Suppressor macrophage treated with lipopolysaccharide for 4 hours (primary cell): ENCODE data around the gene ACY1.
"Not testable (repeated sequence)": the region's sequence is repeated elsewhere in the genome, so short reads cannot be mapped to it uniquely, and the experiment has no call there.

Source experiments
- DNase-seq: peaks from one replicate; pipeline ENCODE4 v3.0.0-alpha.2; 2020

Gene ACY1

GRCh38 chr3:51986010-51986947, 2.9 kb downstream of the ACY1 start:
- no peak for DNase-seq

DNA sequence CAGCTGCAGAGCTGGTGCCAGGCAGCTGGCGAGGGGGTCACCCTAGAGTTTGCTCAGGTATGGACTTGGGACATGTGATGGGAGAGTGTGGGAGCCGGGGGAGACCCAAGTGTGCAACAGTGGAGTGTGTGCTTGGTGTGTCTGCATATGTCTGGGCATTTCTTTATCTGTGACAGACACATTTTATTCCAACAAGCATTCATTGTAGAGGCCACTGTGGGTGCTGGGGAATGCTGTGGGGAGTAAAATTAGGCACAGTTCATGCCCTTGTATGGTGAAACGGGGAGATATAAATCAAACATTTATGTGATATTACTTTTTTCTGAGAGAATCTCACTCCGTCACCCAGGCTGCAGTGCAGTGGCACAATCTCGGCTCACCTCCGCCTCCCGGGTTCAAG, 4.2 kb downstream of the ACY1 start:
- no peak for DNase-seq

GRCh38 chr3:51988286-51989146, 5.2 kb downstream of the ACY1 start:
- no peak for DNase-seq

GRCh38 chr3:51990501-51990971, 7.2 kb downstream of the ACY1 start:
- DNase-seq, result not testable (repeated sequence)

DNA sequence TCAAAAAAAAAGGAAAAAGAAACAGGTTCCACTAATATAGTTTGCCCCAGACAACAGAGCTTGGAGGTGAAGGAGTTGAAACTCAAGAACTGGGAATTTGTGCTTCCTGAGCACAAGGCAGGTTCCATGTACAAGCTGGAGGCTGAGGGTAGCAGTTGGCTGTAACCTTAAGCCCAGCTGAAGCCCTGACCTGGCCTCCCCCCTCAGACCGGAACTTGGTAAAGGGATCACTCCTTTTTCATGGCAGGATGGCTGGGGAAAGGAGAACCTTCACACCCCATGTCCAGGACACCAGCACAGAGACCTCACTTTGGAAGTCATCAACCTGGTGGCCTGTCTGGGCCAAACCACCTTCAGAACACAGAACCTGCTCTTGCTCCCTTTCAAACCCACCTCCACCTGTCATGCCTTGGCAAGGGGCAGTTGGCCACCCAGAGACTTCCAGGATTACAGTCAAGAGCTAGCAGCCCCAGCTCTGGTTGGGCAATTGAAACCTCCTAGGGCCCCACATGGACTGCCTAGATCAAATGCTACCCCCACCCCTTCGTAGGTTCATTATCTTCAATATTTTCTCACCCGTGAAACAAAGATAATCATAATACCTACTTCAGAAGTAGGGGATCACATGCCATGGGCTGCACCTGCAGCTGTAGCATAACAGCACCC, 8.8 kb downstream of the ACY1 start:
- no peak for DNase-seq

- not testable (repeated sequence) for DNase-seq
Observed at GRCh38 chr3:51993657-51994056, 10.3 kb downstream of the ACY1 start.

GRCh38 chr3:51994530-51994929, 11.2 kb downstream of the ACY1 start:
- no peak for DNase-seq

GRCh38 chr3:51995346-51996163, 12.2 kb downstream of the ACY1 start, which contains the start of gene RPL29:
RPL29 (minus strand) TSS chr3:51995895; CDS start chr3:51995461, 434 bp downstream.
- DNase-seq, result peak; percentile 96

DNA sequence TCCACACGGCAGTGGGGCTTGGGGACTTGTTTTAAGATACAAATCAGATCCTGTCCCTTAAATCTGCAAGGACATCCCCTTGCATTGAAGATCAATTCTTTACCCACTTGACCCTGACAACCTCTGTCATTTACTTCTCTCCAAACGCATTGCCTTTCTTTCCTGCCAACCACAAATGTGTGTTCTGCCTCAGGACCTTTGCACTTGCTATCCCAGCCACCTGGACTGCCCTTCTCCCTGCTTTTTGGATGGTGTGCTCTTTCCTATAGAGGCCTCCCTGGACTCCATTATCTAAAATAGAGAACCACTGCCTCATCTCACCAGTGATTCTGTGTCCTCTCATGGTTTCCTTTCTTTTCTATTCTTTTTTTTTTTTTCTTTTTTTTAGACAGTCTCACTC, 13.8 kb downstream of the ACY1 start:
- no peak for DNase-seq

GRCh38 chr3:51997935-51998596, 14.7 kb downstream of the ACY1 start:
- no peak for DNase-seq

GRCh38 chr3:51998774-51999173, 15.4 kb downstream of the ACY1 start:
- no peak for DNase-seq

GRCh38 chr3:51999846-52000245, 16.5 kb downstream of the ACY1 start:
- DNase-seq, result no peak

DNA sequence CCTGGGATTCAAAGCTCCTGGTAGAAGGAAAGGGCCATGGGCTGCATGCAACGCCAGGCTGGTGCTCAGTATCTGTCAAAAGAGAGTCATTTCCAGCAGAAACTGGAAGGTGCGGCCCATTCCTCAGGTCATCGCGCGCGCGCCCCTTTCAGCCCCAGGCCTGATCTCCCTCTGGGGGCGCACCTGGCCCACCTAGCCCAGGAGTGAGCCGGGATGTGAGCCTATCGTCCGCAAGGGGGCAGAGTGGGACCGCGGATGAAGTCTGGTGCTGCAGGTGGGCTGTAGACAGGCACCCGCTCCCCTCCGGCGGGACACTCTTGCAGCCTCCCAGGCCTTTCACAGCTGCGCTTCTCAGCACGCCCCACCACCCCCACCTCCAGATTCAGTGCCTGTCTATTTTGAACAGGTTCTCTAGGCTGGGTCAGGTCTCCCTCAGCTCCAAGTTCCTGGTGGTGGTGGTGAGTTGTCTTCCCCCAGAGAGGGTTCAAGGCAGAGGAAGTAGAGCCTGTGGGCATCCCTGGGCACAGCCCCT, 18.2 kb downstream of the ACY1 start:
- DNase-seq, result peak; percentile 65

GRCh38 chr3:52002748-52003147, 19.4 kb downstream of the ACY1 start:
- no peak for DNase-seq

GRCh38 chr3:52004163-52004787, 20.9 kb downstream of the ACY1 start:
- DNase-seq, result no peak

DNA sequence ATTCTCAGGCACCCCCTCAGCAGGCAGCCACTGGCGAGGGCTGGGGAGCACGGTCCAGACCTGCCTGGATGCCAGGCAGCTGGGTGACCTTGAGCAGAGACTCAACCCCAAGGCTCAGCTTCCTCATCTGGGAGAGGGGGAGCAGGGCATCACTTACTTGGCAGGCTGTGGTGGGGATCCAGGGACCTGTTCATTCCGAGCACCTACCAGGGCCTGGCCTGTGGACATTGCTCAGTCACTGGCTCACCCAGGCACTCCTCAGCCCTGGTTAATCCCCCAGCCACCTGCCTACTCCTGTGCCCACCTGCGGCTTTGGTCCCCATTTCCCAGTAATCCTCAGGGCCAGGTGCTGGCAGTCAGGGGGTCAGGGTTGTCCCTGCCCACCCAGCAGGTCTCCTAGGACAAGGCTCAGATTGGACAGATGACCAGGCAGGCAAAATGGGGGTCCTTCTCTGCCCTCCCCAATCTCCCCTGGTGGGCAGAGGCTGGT, 21.6 kb downstream of the ACY1 start:
- no peak for DNase-seq

DNA sequence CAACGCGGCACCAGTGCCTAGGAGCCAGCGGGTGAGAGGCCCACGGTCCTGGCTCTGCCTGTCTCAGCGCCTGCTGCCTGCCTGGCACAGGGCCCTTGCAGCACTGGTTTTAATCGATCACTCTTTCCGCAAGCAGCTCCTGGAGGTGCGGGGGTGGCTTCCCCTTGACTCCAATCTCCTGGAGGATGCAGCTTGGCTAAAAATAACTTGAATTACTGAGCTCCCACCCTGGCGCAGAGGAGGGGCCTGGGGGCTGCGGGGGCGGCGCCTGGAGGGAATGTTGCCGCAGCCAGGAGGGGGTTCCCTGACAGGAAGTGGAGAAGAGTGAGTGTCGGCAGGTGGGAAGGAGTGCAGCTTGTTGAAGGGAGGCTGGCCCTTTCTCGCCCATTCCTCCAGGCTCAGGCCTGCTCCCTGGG, 22.2 kb downstream of the ACY1 start:
- DNase-seq, result no peak

GRCh38 chr3:52006017-52006819, 22.9 kb downstream of the ACY1 start:
- peak; percentile 30 for DNase-seq

- DNase-seq, result no peak
Observed at GRCh38 chr3:52006820-52007133, 23.4 kb downstream of the ACY1 start.

DNA sequence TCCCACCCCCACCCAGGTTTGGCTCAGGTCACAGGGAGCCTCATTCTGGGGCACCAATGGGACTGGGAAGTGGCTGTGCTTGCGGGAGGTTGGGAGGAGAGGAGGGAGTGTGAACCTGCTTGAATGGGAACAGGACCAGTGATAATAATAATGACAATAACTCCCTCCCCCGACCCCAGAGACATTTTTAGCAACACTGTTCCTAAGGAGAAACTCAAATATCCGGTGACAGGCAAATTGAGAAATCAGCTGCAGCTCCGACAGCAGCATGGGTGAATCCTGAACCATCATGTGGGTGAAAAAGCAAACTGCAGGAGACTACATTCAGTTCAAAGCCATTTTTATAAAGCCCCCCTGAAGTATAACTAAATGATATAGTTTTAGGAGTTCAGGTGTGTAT, 24.0 kb downstream of the ACY1 start:
- DNase-seq, result no peak
